ENCODE results near the gene AQR. TPM values are rescaled to one million over a fixed set of nuclear protein-coding genes. Genes with fewer than 3 reads are reported as not detected.
"Not testable (repeated sequence)": the region's sequence is repeated elsewhere in the genome, so short reads cannot be mapped to it uniquely, and the experiment has no call there.

Gene AQR
- total and polyA plus RNA-seq, 9 donors, result 9.2 to 32.4 (median 27.5) TPM

DNA sequence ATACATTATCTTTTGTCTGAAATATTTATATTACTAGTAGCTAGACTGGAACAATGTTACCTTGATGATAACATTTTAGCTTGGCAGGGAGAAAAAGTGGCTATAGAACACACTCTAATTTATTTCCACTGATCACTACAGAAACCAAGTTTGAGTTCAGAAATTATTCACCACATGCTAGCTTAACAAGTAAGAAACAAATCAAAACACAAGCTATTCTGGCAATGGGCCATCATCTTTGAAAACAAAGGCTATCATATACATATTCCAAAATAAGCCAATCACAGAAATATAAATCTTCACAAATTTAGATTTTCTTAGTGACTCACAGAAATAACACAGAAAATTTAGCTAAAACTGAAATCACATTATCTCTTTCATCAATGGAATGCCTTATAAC is 17.1 kb downstream of the AQR start:
- Histone ChIP-seq H3K9me3 (no peaks in the 10 kb centered on the region), H3K4me1 (ENCODE audit: insufficient read depth) (no peaks in the 10 kb centered on the region), H3K36me3 (no peaks in the 10 kb centered on the region), H3K4me3 (no peak overlapping the region), H3K27ac (no peak overlapping the region), H3K27me3 (no peaks in the 10 kb centered on the region)
- no peak for DNase-seq
- TF ChIP-seq POLR2A (IDR thresholded peaks at IDR 0.05), result no peak
- TF ChIP-seq CTCF (IDR thresholded peaks at IDR 0.05), result no peak
- TF ChIP-seq EP300 (IDR thresholded peaks at IDR 0.05), result no peak
- intact Hi-C loops (cut with DNase I), result no loop called here

- no peaks in the 10 kb centered on the region for H3K36me3 ChIP-seq
- no peak overlapping the region for H3K4me3 ChIP-seq
- no peak for DNase-seq
- no peaks in the 10 kb centered on the region for H3K9me3 ChIP-seq
- intact Hi-C loops (cut with DNase I), result no loop called here
- no peaks in the 10 kb centered on the region for H3K4me1 ChIP-seq (ENCODE audit: insufficient read depth)
- no peak overlapping the region for H3K27ac ChIP-seq
- no peaks in the 10 kb centered on the region for H3K27me3 ChIP-seq
- no peak for TF ChIP-seq POLR2A (IDR thresholded peaks at IDR 0.05)
- no peak for TF ChIP-seq EP300 (IDR thresholded peaks at IDR 0.05)
- TF ChIP-seq CTCF (IDR thresholded peaks at IDR 0.05), result no peak
- WGBS, 3 donors, result 2 to 4% (median 3%) methylated on average over 1 of the region's 1 CpG
Measured at GRCh38 chr15:34951993-34952392, 17.5 kb downstream of the AQR start.

DNA sequence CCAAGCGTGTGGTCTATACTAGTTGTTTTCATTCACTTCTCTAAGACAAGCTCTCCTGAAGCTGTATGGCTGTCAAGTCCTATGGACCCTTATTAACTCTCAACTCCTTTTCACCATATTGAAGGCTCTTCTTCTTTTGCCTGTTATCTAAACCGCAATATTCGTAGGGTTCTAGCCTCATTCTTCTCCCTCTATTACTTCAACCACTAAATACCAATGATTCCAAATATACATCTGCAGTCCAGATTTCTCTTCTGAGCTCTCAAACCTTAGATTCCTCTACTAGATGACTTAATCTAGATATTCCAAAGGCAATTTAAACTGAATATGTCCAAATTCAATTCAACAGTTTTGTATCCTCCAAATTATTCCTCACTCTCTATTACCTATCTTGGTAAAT is 24.6 kb downstream of the AQR start:
- H3K27ac ChIP-seq, result no peak overlapping the region
- TF ChIP-seq POLR2A (IDR thresholded peaks at IDR 0.05) (no peak), CTCF (IDR thresholded peaks at IDR 0.05) (no peak), EP300 (IDR thresholded peaks at IDR 0.05) (no peak)
- H3K27me3 ChIP-seq, result no peaks in the 10 kb centered on the region
- no peaks in the 10 kb centered on the region for H3K9me3 ChIP-seq
- no peaks in the 10 kb centered on the region for H3K36me3 ChIP-seq
- no peak for DNase-seq
- 91 to 96% (median 92%) methylated on average over 3 of the region's 3 CpGs for WGBS, 3 donors
- peaks cover 1% of the 10 kb centered on the region for H3K4me1 ChIP-seq (ENCODE audit: insufficient read depth)
- H3K4me3 ChIP-seq, result no peak overlapping the region
- intact Hi-C loops (cut with DNase I), result no loop called here

GRCh38 chr15:34943711-34944110 is 25.8 kb downstream of the AQR start:
- DNase-seq, result no peak
- Histone ChIP-seq H3K27ac (no peak overlapping the region), H3K27me3 (no peaks in the 10 kb centered on the region), H3K36me3 (no peaks in the 10 kb centered on the region), H3K4me1 (ENCODE audit: insufficient read depth) (peaks cover 1% of the 10 kb centered on the region), H3K9me3 (no peaks in the 10 kb centered on the region), H3K4me3 (no peak overlapping the region)
- intact Hi-C loops (cut with DNase I), result no loop called here
- TF ChIP-seq POLR2A (IDR thresholded peaks at IDR 0.05) (no peak), CTCF (IDR thresholded peaks at IDR 0.05) (no peak), EP300 (IDR thresholded peaks at IDR 0.05) (no peak)

DNA sequence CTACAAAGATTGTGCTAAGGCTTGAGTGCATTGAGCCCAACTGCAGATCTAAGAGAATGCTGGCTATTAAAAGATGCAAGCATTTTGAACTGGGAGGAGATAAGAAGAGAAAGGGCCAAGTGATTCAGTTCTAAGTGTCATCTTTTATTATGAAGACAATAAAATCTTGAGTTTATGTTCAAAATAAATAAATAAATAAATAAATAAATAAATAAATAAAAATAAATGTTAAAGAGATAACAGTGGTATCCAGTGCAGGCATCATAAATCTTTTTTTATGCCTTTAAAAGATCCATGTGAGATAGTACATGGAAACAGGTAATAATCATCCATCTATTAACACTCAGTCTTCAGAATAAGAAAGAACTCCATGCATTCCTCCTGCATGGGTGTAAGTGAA is 26.3 kb downstream of the AQR start:
- DNase-seq; H3K4me3 ChIP-seq; H3K27me3 ChIP-seq; H3K36me3 ChIP-seq; H3K4me1 ChIP-seq (ENCODE audit: insufficient read depth); H3K9me3 ChIP-seq; intact Hi-C loops (cut with DNase I): not testable (repeated sequence)
- peak overlapping the region in 1 of 2 donors; percentile 51 for H3K27ac ChIP-seq

Measured in ovary (tissue), 9 donors.